Kidney (tissue), 14 donors: ENCODE measurements around the gene ZNF382. TPM values are rescaled to one million over a fixed set of nuclear protein-coding genes. Genes with fewer than 3 reads are reported as not detected.
"Not testable (repeated sequence)": the region's sequence is repeated elsewhere in the genome, so short reads cannot be mapped to it uniquely, and the experiment has no call there.

Source experiments
- DNase-seq, 5 donors: peaks; one replicate each; pipeline ENCODE4 v3.0.0-alpha.2; 2013 to 2020
- FAIRE-seq: peaks from 2 replicates; lab custom pipeline; 2012; peaks lifted over from hg19 to GRCh38; lab: Jason Lieb, UNC
- H3K27ac ChIP-seq, 2 donors: one replicate each; pipeline ENCODE4 v1.7.0; 2013; ENCODE audit warnings: low read depth in 2 of 2, low read length in 2 of 2, inconsistent platforms in 1 of 2
- H3K27me3 ChIP-seq: one replicate; pipeline ENCODE4 v1.7.1; 2013; ENCODE audit warnings: low read length, inconsistent platforms; ENCODE audit not compliant: control insufficient read depth, insufficient read depth
- H3K36me3 ChIP-seq, 3 donors: one replicate each; pipeline versions ENCODE4 v1.7.0 to v1.7.1; 2013; ENCODE audit warnings: low read length in 3 of 3, control low read depth in 1 of 3, inconsistent platforms in 1 of 3; ENCODE audit not compliant: insufficient read depth in 3 of 3, control insufficient read depth in 2 of 3
- H3K4me1 ChIP-seq, 3 donors: one replicate each; pipeline versions ENCODE4 v1.7.0 to v1.7.1; 2013; ENCODE audit warnings: low read length in 3 of 3, inconsistent platforms in 1 of 3, low read depth in 1 of 3; ENCODE audit not compliant: control insufficient read depth in 2 of 3, insufficient read depth in 2 of 3
- H3K4me3 ChIP-seq, 3 donors: one replicate each; pipeline versions ENCODE4 v1.7.0 to v1.8.1; 2013; ENCODE audit warnings: low read length in 3 of 3, control low read depth in 1 of 3, inconsistent platforms in 1 of 3
- H3K9ac ChIP-seq, 3 donors: one replicate each; pipeline versions ENCODE4 v1.7.0 to v1.7.1; 2013; ENCODE audit warnings: low read length in 3 of 3, control low read depth in 1 of 3, inconsistent platforms in 1 of 3
- H3K9me3 ChIP-seq, 3 donors: one replicate each; pipeline versions ENCODE4 v1.7.0 to v1.7.1; 2013; ENCODE audit warnings: low read length in 3 of 3, control low read depth in 1 of 3, inconsistent platforms in 1 of 3; ENCODE audit not compliant: control insufficient read depth in 2 of 3, insufficient read depth in 1 of 3
- intact Hi-C: fragments of 100-400 bp; cut with DNase I; formaldehyde crosslinking; loops from one replicate; pipeline ENCODE4 v1.11.1; 2022
- polyA plus RNA-seq: library from polyadenylated mRNA; stranded (reverse); fragments of 350-450 nt; fragmentation: Illumina TruSeq; extraction: RNeasy Lipid Tissue Mini Kit (QIAGEN cat#74804); gene quantifications from one replicate; pipeline ENCODE4 v1.2.3, GENCODE V29; 2014; ENCODE audit warnings: low read depth, low replicate concordance; ENCODE audit not compliant: insufficient read depth
- total RNA-seq: library from RNA; stranded (reverse); fragmentation: NEBNext Ultra II Directional; extraction: Animal tissue kit (Norgen Biotek cat#: 25700); gene quantifications from one replicate; pipeline ENCODE4 v1.2.1, GENCODE V29; 2021
- TF ChIP-seq, protein P1 (sequence below): IDR thresholded peaks from 3 replicates; pipeline ENCODE4 v1.5.1; 2012; ENCODE audit warnings: mild to moderate bottlenecking, moderate library complexity, borderline replicate concordance; ENCODE audit not compliant: insufficient read depth; ENCODE audit errors: extremely low read depth
- donor health status: control.
- donor health status: control.
- donor health status: control.
- donor health status: control.
- donor health status: control.
- donor health status: DM: yes; HTN: yes; CAD: no.
- donor health status: Normal renal cell carcinoma (clear cell type).

ZNF382 gene
- total and polyA plus RNA-seq, 2 donors from 2014 or later = 1.8 to 11.0 TPM

DNA sequence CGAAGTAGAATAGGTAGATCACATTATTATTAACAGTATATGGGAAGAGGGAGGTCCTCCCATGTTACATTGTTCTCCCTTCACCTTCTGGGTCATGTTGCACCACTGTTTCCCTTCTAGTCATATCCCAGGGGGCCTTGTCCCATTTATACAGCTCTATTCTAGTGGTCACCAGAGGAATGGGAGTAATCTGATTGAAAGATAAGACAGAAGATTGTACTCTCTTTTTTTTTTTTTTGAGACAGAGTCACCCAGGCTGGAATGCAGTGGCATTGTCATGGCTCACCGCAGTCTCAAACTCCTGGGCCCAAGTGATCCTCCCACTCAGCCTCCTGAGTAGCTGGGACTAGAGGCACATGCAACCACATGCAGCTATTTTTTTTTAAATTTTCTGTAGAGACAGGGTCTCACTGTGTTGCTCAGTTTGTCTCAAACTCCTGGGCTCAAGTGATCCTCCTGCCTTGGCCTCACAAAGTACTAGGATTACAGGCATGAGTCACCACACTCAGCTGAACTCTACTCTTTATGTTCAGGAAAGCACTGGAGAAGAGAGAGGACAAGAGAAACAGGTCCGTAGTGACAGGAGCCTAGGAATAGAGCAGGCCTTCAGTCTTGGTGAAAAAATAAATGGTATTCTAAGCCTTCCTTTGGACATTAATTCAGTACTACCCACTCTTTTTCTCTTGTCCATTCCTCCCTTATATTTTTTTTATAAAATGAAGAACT lies 27.7 kb upstream of the ZNF382 start:
- no peak for FAIRE-seq
- peaks cover 0 to 5% (median 2%) of the 10 kb centered on the region in 3 donors for H3K4me1 ChIP-seq
- no peak overlapping the region for H3K27ac ChIP-seq
- intact Hi-C loops = no loop called here
- TF ChIP-seq, protein P1, sequence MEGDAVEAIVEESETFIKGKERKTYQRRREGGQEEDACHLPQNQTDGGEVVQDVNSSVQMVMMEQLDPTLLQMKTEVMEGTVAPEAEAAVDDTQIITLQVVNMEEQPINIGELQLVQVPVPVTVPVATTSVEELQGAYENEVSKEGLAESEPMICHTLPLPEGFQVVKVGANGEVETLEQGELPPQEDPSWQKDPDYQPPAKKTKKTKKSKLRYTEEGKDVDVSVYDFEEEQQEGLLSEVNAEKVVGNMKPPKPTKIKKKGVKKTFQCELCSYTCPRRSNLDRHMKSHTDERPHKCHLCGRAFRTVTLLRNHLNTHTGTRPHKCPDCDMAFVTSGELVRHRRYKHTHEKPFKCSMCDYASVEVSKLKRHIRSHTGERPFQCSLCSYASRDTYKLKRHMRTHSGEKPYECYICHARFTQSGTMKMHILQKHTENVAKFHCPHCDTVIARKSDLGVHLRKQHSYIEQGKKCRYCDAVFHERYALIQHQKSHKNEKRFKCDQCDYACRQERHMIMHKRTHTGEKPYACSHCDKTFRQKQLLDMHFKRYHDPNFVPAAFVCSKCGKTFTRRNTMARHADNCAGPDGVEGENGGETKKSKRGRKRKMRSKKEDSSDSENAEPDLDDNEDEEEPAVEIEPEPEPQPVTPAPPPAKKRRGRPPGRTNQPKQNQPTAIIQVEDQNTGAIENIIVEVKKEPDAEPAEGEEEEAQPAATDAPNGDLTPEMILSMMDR = no peak
- DNase-seq = no peak
- H3K27me3 ChIP-seq = no peaks in the 10 kb centered on the region
- H3K9ac ChIP-seq = no peak overlapping the region
- peaks cover 0 to 4% (median 3%) of the 10 kb centered on the region in 3 donors for H3K9me3 ChIP-seq
- peaks cover 9 to 15% (median 14%) of the 10 kb centered on the region in 3 donors for H3K36me3 ChIP-seq
- no peak overlapping the region for H3K4me3 ChIP-seq

- Histone ChIP-seq H3K36me3 (peaks cover 9 to 15% (median 14%) of the 10 kb centered on the region in 3 donors), H3K27me3 (no peaks in the 10 kb centered on the region), H3K4me1 (peaks cover 0 to 5% (median 2%) of the 10 kb centered on the region in 3 donors), H3K9me3 (peaks cover 0 to 7% (median 3%) of the 10 kb centered on the region in 3 donors), H3K27ac (no peak overlapping the region), H3K4me3 (no peak overlapping the region), H3K9ac (no peak overlapping the region)
- TF ChIP-seq, protein P1 = no peak
- FAIRE-seq (no peak), DNase-seq (no peak)
- intact Hi-C loops = no loop called here
These were observed 25.9 kb upstream of the ZNF382 start for GRCh38 chr19:36579255-36579654.

- H3K36me3 ChIP-seq, H3K4me3 ChIP-seq, FAIRE-seq, DNase-seq, H3K9me3 ChIP-seq, intact Hi-C loops, H3K4me1 ChIP-seq, H3K27ac ChIP-seq, H3K27me3 ChIP-seq, H3K9ac ChIP-seq: not testable (repeated sequence)
These were observed 2.4 kb upstream of the ZNF382 start for GRCh38 chr19:36602681-36603080.

DNA sequence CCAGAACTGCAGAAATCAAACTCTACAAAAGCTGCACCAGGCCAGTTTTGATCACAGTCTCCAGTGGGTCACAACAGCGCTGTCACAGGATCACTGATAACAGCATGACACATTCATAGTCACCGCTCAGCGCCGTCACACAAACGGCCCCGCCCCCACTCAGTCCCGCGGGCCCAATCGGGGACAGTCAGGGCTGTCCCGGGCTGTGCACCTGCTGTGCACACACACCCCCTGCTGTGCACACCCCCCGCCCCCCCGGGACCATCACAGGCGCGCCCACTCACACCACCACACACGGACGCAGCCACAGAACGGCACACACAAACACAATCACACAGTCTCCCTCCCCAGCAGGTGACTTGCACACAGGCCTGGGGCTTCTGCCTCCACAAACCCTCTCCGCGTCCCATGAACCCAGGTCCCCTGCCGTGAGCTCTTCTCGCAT lies 435 bp upstream of the ZNF382 start:
- Histone ChIP-seq H3K9me3 (no peaks in the 10 kb centered on the region), H3K27ac (peak overlapping the region in 1 of 2 donors; percentile 67), H3K27me3 (no peaks in the 10 kb centered on the region), H3K36me3 (peaks cover 2 to 5% (median 2%) of the 10 kb centered on the region in 3 donors), H3K9ac (peak overlapping the region; percentile 32 to 86 (median 75)), H3K4me1 (peaks cover 0 to 4% (median 0%) of the 10 kb centered on the region in 3 donors), H3K4me3 (peak overlapping the region; percentile 64 to 93 (median 73))
- peak; percentile 48 to 83 (median 63) for DNase-seq
- FAIRE-seq = no peak
- TF ChIP-seq, protein P1 = no peak
- intact Hi-C loops = no loop called here
